AG09319 (cell line): Measurements from ENCODE around the gene SLC2A13.
"Not testable (repeated sequence)": the region's sequence is repeated elsewhere in the genome, so short reads cannot be mapped to it uniquely, and the experiment has no call there.

Experiments used
- DNase-seq: peaks from one replicate; pipeline ENCODE4 v3.0.0-alpha.2; 2010; ENCODE audit warnings: low read depth; ENCODE audit errors: extremely low read depth
- TF ChIP-seq, protein P1 (sequence below): IDR thresholded peaks from 2 replicates; pipeline ENCODE4 v1.5.1; 2011; ENCODE audit warnings: low read depth, mild to moderate bottlenecking, inconsistent platforms, low read length, moderate library complexity

Gene SLC2A13

DNA sequence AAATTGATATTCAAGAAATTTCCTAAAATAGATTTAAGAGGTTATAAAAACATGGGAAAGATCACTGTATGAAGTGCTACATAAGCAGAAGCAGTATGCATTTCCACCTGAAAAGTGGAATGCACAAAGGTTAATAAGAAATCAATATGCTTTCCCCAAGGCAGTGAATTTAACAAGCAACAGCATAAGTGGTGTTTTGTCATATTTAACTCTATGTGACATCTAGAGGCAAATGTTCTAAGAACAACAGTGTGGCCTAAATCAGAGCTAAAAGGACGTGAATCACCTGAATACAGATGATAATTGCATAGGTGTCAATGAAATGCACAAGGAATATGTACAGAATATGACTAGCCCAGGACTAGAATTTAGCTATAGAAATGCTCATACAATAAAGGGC, 49.5 kb downstream of the SLC2A13 start:
- TF ChIP-seq, protein P1, sequence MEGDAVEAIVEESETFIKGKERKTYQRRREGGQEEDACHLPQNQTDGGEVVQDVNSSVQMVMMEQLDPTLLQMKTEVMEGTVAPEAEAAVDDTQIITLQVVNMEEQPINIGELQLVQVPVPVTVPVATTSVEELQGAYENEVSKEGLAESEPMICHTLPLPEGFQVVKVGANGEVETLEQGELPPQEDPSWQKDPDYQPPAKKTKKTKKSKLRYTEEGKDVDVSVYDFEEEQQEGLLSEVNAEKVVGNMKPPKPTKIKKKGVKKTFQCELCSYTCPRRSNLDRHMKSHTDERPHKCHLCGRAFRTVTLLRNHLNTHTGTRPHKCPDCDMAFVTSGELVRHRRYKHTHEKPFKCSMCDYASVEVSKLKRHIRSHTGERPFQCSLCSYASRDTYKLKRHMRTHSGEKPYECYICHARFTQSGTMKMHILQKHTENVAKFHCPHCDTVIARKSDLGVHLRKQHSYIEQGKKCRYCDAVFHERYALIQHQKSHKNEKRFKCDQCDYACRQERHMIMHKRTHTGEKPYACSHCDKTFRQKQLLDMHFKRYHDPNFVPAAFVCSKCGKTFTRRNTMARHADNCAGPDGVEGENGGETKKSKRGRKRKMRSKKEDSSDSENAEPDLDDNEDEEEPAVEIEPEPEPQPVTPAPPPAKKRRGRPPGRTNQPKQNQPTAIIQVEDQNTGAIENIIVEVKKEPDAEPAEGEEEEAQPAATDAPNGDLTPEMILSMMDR: no peak
- DNase-seq: no peak

DNA sequence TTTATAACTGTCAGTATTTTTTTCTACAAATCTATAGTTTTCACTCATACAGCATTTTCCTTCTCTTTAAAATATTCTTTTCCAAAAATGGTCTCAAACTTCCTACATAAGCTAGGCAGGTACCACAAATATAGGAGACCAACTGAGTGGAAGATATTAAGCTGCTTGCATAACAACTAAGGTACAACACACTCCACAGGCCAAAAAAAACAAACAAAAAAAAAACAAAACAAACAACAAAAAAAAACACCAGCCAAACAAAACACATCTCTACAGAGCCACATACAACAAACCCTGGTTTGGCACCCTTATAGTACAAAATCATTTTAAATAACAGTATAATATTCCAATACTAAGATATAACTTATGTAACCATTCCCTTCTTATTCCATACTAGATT, 50.1 kb downstream of the SLC2A13 start:
- TF ChIP-seq, protein P1: no peak
- no peak for DNase-seq

DNA sequence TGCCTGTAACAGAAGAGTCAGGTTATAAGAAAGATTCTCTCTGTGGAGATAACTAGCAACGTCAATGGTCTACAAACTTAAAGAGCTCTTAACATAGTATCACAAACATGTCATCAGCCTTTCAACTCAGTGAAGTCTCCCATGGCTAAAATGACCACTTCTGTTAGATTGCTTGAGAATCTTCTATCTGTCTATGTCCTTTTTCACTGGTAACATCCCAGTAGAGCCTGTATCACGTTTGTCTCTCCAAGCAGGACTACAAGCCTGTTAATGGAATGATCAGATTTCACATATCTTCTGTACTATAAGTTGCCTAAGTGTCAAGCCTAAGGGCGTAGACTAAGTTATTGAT, 50.7 kb downstream of the SLC2A13 start:
- TF ChIP-seq, protein P1: no peak
- no peak for DNase-seq

DNA sequence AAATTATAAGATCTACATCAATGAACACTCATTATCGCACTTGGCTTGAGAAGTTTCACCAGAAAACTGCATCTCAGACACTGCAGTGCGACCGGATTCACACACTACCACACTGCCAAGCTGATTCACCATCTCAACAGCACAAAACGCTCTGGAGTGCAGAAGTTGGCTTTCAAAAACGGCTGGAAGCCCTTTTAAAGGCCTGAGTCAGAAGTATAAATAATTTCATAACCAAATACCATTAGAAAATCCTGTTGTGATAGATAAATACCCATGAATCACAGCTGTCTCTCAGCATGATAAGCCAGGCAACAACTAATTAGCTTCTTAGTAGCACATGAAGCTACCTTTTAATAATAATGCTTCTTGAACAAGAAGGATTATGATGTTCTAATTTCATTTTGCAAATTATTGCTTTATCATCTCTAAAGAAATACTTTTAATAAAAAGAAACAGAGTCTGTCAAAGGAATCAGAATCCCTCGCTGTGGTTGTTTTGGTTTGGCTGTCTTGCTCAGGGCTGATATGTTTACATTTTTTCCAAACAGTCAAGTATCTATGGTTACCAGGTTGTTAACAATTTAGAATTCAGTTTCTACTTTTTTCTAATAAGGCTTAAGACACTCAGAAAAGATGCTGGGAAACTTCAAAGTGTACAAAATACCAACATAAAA, 51.2 kb downstream of the SLC2A13 start:
- peak; percentile 35 for DNase-seq

DNA sequence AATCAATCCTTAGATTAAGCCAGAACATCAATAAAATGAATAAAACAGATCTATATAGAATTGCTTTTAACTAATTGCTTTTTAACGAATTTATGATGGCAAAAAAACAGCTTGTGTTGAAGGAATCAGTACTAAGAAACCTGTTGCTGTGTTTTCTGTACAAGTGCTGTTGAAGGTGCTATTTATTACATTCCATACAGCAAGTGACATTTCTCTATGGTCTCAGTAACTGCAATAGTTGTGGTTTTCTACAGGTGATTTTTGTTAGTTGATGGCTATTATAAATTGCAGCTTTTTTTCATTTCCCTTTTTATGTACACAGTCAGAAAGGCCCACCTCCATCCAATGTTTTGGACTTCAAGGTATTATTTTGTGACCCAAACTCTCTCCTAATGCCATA, 56.6 kb downstream of the SLC2A13 start:
- DNase-seq: no peak
- TF ChIP-seq, protein P1: no peak

More for the DNA sequence above, 51.2 kb downstream of the SLC2A13 start:
- TF ChIP-seq, protein P1: no peak

DNA sequence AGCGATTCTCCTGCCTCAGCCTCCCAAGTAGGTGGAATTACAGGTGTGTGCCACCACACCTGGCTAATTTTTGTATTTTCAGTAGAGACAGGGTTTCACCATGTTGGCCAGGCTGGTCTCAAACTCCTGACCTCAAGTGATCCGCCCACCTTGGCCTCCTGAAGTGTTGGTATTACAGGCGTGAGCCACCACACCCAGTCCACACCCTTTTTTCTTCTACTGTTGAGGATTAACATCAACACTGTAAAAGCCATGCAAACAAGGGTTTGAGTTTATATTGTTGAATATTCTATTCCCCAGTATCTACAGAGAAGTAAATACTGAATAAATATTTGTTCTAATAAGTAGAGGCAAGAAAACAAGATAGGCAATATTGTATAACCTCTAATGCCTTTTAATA, 58.9 kb downstream of the SLC2A13 start:
- not testable (repeated sequence) for DNase-seq

DNA sequence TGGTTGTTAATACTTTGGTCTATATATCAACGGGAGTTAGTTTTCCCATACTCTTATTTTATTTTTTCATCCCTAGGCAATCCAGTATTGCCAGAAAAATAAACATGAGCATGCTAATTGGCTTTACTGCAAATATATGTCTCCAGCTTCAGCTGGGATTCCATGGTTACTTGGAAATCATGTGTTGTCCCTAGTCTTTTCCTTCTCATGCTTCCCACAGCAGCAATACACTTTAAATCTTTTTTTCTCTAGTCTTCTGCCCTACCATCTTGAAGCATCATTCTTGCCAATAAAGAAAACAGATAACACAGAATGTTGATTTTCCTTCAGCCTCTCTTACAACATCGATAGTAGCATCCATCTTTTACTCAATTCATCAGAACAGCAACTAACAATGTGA, 60.2 kb downstream of the SLC2A13 start:
- TF ChIP-seq, protein P1: no peak
- no peak for DNase-seq

DNA sequence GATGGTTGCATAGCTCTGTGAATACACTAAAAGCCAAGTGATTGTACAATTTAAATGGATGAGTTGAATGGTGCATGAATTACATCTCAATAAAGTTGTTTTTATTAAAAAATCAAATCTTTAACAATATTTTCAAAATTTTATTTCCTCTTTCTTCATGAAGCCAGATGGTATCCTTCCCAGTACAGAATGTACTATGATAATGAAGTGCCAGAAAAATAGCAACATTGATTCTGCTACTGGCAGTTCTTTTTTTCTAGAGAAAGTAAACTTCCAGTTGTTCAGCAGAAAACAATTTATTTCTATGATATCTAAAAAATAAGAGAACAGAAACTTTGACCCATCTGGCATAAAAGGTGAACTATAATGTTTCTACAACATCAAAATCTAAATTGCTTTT, 61.5 kb downstream of the SLC2A13 start:
- DNase-seq: no peak
- TF ChIP-seq, protein P1: no peak
